SH-SY5Y (cell line): ENCODE data around the gene CASK.

Source experiments
- GATA2 ChIP-seq: IDR thresholded peaks from 2 replicates; pipeline ENCODE4 v1.6.1; 2011; ENCODE audit warnings: mild to moderate bottlenecking, low read depth, low read length
- GATA3 ChIP-seq: IDR thresholded peaks from 2 replicates; pipeline ENCODE4 v1.6.1; 2011; ENCODE audit warnings: low read depth, mild to moderate bottlenecking, low read length, moderate library complexity

GRCh38 chrX:41895826-41896225, 27.5 kb downstream of the CASK start:
- TF ChIP-seq GATA2 (no peak), GATA3 (no peak)
